Keratinocyte (primary cell): ENCODE measurements around the gene PTPRR.

Experiments
- EZH2 ChIP-seq: IDR thresholded peaks from one replicate; pipeline ENCODE4 v1.6.1; 2012; ENCODE audit warnings: inconsistent platforms, mild to moderate bottlenecking, low read length, moderate library complexity
- TF ChIP-seq, protein P1 (sequence below), 3 experiments: IDR thresholded peaks in 1 of 3; conservative IDR thresholded peaks in 1 of 3; optimal IDR thresholded peaks in 1 of 3; 2 replicates in 2 of 3; 3 replicates in 1 of 3; pipeline versions ENCODE3 to v1.5.1; 2011; ENCODE audit warnings: low read length in 3 of 3, mild to moderate bottlenecking in 3 of 3, moderate library complexity in 2 of 3, control low read depth in 1 of 3, inconsistent platforms in 1 of 3; ENCODE audit not compliant: insufficient read depth in 2 of 3; ENCODE audit errors: extremely low read depth in 1 of 3

GRCh38 chr12:70664465-70664881 is 256.1 kb downstream of the PTPRR start:
- TF ChIP-seq, protein P1, sequence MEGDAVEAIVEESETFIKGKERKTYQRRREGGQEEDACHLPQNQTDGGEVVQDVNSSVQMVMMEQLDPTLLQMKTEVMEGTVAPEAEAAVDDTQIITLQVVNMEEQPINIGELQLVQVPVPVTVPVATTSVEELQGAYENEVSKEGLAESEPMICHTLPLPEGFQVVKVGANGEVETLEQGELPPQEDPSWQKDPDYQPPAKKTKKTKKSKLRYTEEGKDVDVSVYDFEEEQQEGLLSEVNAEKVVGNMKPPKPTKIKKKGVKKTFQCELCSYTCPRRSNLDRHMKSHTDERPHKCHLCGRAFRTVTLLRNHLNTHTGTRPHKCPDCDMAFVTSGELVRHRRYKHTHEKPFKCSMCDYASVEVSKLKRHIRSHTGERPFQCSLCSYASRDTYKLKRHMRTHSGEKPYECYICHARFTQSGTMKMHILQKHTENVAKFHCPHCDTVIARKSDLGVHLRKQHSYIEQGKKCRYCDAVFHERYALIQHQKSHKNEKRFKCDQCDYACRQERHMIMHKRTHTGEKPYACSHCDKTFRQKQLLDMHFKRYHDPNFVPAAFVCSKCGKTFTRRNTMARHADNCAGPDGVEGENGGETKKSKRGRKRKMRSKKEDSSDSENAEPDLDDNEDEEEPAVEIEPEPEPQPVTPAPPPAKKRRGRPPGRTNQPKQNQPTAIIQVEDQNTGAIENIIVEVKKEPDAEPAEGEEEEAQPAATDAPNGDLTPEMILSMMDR (optimal IDR thresholded peaks at IDR 0.05 in 1 of 3, IDR thresholded peaks at IDR 0.05 in 1 of 3, conservative IDR thresholded peaks at IDR 0.05 in 1 of 3; ENCODE audit: extremely low read depth in 1 of 3, insufficient read depth in 2 of 3, low read length in 3 of 3), result no peak
- no peak for TF ChIP-seq EZH2
